Measurements from ENCODE around the gene PLD4.
"Not testable (repeated sequence)": the region's sequence is repeated elsewhere in the genome, so short reads cannot be mapped to it uniquely, and the experiment has no call there.

PLD4 gene

GRCh38 chr14:104947881-104948735, 23.4 kb downstream of the PLD4 start:
- not testable (repeated sequence) for H3K4me3 ChIP-seq (ENCODE audit: low read depth, low read length); DNase-seq (ENCODE audit: low read depth)

GRCh38 chr14:104948736-104949031, 24.0 kb downstream of the PLD4 start:
- no peak overlapping the region for H3K4me3 ChIP-seq (ENCODE audit: low read depth, low read length)
- DNase-seq (ENCODE audit: low read depth): no peak

- not testable (repeated sequence) for DNase-seq (ENCODE audit: low read depth); H3K4me3 ChIP-seq (ENCODE audit: low read depth, low read length)
Measured at GRCh38 chr14:104949406-104949955, 24.8 kb downstream of the PLD4 start.

GRCh38 chr14:104950021-104950420, 25.3 kb downstream of the PLD4 start:
- no peak overlapping the region for H3K4me3 ChIP-seq (ENCODE audit: low read depth, low read length)
- DNase-seq (ENCODE audit: low read depth): no peak

GRCh38 chr14:104950701-104951100, 26.0 kb downstream of the PLD4 start:
- H3K4me3 ChIP-seq (ENCODE audit: low read depth, low read length); DNase-seq (ENCODE audit: low read depth): not testable (repeated sequence)

GRCh38 chr14:104951863-104952657, 27.4 kb downstream of the PLD4 start:
- H3K4me3 ChIP-seq (ENCODE audit: low read depth, low read length); DNase-seq (ENCODE audit: low read depth): not testable (repeated sequence)

GRCh38 chr14:104953097-104953496, 28.4 kb downstream of the PLD4 start:
- no peak overlapping the region for H3K4me3 ChIP-seq (ENCODE audit: low read depth, low read length)
- DNase-seq (ENCODE audit: low read depth): no peak

GRCh38 chr14:104953896-104954656, 29.4 kb downstream of the PLD4 start:
- H3K4me3 ChIP-seq (ENCODE audit: low read depth, low read length): no peak overlapping the region
- DNase-seq (ENCODE audit: low read depth): no peak

GRCh38 chr14:104954746-104955395, 30.2 kb downstream of the PLD4 start:
- no peak overlapping the region for H3K4me3 ChIP-seq (ENCODE audit: low read depth, low read length)
- DNase-seq (ENCODE audit: low read depth): no peak

- DNase-seq (ENCODE audit: low read depth): no peak
- H3K4me3 ChIP-seq (ENCODE audit: low read depth, low read length): no peak overlapping the region
Measured at GRCh38 chr14:104955396-104955770, 30.7 kb downstream of the PLD4 start.

GRCh38 chr14:104956290-104956890, 31.7 kb downstream of the PLD4 start:
- DNase-seq (ENCODE audit: low read depth): no peak

GRCh38 chr14:104957146-104958113, 32.8 kb downstream of the PLD4 start:
- H3K4me3 ChIP-seq (ENCODE audit: low read depth, low read length): no peak overlapping the region
- no peak for DNase-seq (ENCODE audit: low read depth)

More at GRCh38 chr14:104956290-104956890, 31.7 kb downstream of the PLD4 start:
- H3K4me3 ChIP-seq (ENCODE audit: low read depth, low read length): no peak overlapping the region

GRCh38 chr14:104964546-104964945, 39.9 kb downstream of the PLD4 start:
- DNase-seq (ENCODE audit: low read depth): no peak
- no peak overlapping the region for H3K4me3 ChIP-seq (ENCODE audit: low read depth, low read length)

GRCh38 chr14:104965561-104966231, 41.0 kb downstream of the PLD4 start:
- DNase-seq (ENCODE audit: low read depth): no peak
- H3K4me3 ChIP-seq (ENCODE audit: low read depth, low read length): no peak overlapping the region

- no peak for DNase-seq (ENCODE audit: low read depth)
- H3K4me3 ChIP-seq (ENCODE audit: low read depth, low read length): no peak overlapping the region
Measured at GRCh38 chr14:104966261-104966865, 41.7 kb downstream of the PLD4 start.

GRCh38 chr14:104966981-104967385, 42.3 kb downstream of the PLD4 start:
- no peak overlapping the region for H3K4me3 ChIP-seq (ENCODE audit: low read depth, low read length)
- DNase-seq (ENCODE audit: low read depth): no peak
